ENCODE results near the gene BTBD16.

Gene BTBD16

GRCh38 chr10:122294511-122295450 lies 23.7 kb downstream of the BTBD16 start:
- no peak for DNase-seq (ENCODE audit: low read depth)

- no peak for DNase-seq (ENCODE audit: low read depth)
These were observed 24.3 kb downstream of the BTBD16 start for GRCh38 chr10:122295451-122295809.

GRCh38 chr10:122296363-122297120 lies 25.4 kb downstream of the BTBD16 start:
- no peak for DNase-seq (ENCODE audit: low read depth)

GRCh38 chr10:122297583-122297982 lies 26.5 kb downstream of the BTBD16 start:
- no peak for DNase-seq (ENCODE audit: low read depth)

- no peak for DNase-seq (ENCODE audit: low read depth)
These were observed 27.1 kb downstream of the BTBD16 start for GRCh38 chr10:122298206-122298597.

GRCh38 chr10:122298598-122299301 lies 27.7 kb downstream of the BTBD16 start:
- peak; percentile 21 for DNase-seq (ENCODE audit: low read depth)

- DNase-seq (ENCODE audit: low read depth), result no peak
These were observed 28.5 kb downstream of the BTBD16 start for GRCh38 chr10:122299423-122300075.

- no peak for DNase-seq (ENCODE audit: low read depth)
These were observed 30.1 kb downstream of the BTBD16 start for GRCh38 chr10:122301055-122301810.

GRCh38 chr10:122301811-122302115 lies 30.7 kb downstream of the BTBD16 start:
- DNase-seq (ENCODE audit: low read depth), result no peak

GRCh38 chr10:122302315-122302714 lies 31.2 kb downstream of the BTBD16 start:
- no peak for DNase-seq (ENCODE audit: low read depth)

- no peak for DNase-seq (ENCODE audit: low read depth)
These were observed 32.4 kb downstream of the BTBD16 start for GRCh38 chr10:122303271-122304053.

- no peak for DNase-seq (ENCODE audit: low read depth)
These were observed 33.0 kb downstream of the BTBD16 start for GRCh38 chr10:122304054-122304579.

- DNase-seq (ENCODE audit: low read depth), result no peak
These were observed 35.2 kb downstream of the BTBD16 start for GRCh38 chr10:122306282-122306681.

- no peak for DNase-seq (ENCODE audit: low read depth)
These were observed 35.6 kb downstream of the BTBD16 start for GRCh38 chr10:122306744-122307143.

GRCh38 chr10:122307669-122308416 lies 36.7 kb downstream of the BTBD16 start:
- DNase-seq (ENCODE audit: low read depth), result no peak

- no peak for DNase-seq (ENCODE audit: low read depth)
These were observed 37.5 kb downstream of the BTBD16 start for GRCh38 chr10:122308417-122309141.

GRCh38 chr10:122310311-122311050 lies 39.4 kb downstream of the BTBD16 start:
- DNase-seq (ENCODE audit: low read depth), result no peak

GRCh38 chr10:122311051-122311410 lies 39.9 kb downstream of the BTBD16 start:
- DNase-seq (ENCODE audit: low read depth), result no peak

Measured in stimulated activated CD8-positive, alpha-beta memory T cell treated with anti-CD3 and anti-CD28 coated beads, Interleukin-12 subunit alpha, Interleukin-12 subunit beta, amount 100 ng/mL, for 4 hours (primary cell).